ENCODE results near the gene UNC5A. TPM values are rescaled to one million over a fixed set of nuclear protein-coding genes. Genes with fewer than 3 reads are reported as not detected.

UNC5A gene
- total RNA-seq, 1 experiment from 2014 or later = not detected

DNA sequence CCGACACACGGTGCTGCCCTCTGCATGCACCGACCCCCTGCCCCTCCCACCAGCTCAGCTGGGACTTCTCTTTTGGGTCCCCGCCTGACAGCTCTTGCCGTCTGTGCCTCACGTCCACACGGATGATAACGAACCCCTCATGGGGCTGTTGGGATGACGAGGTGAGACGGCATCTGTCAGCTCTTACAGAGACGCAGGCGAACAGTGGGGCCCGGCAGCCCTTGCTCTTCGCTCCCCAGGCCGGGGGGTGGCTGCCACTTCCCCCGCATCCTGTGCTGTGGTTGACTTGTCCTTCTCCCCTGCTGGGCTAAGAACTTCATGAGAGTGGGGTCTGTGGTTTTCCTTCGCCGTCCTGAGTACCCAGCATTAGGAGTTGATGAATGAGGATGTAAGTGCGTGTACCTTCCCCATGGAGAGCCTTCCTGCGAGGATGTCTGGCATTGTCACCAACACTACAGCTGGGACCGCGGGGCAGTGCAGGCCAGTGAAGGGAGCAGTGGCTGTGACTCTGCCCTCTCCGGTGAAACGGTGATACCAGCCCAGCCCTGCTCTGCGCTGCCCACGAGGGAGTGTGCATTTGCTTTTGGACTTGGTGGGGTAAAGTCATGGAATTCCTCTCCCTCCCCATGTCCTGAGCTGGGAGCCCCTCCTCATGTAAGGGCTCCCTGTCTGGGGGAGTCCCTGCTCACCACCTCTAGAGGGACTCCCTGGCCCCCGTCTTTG lies 65.6 kb downstream of the UNC5A start:
- no peaks in the 10 kb centered on the region; the same call in 1 of the 2 replicates for H4K20me1 ChIP-seq (ENCODE audit: insufficient read depth, low read depth, low read length)
- no peak for DNase-seq

DNA sequence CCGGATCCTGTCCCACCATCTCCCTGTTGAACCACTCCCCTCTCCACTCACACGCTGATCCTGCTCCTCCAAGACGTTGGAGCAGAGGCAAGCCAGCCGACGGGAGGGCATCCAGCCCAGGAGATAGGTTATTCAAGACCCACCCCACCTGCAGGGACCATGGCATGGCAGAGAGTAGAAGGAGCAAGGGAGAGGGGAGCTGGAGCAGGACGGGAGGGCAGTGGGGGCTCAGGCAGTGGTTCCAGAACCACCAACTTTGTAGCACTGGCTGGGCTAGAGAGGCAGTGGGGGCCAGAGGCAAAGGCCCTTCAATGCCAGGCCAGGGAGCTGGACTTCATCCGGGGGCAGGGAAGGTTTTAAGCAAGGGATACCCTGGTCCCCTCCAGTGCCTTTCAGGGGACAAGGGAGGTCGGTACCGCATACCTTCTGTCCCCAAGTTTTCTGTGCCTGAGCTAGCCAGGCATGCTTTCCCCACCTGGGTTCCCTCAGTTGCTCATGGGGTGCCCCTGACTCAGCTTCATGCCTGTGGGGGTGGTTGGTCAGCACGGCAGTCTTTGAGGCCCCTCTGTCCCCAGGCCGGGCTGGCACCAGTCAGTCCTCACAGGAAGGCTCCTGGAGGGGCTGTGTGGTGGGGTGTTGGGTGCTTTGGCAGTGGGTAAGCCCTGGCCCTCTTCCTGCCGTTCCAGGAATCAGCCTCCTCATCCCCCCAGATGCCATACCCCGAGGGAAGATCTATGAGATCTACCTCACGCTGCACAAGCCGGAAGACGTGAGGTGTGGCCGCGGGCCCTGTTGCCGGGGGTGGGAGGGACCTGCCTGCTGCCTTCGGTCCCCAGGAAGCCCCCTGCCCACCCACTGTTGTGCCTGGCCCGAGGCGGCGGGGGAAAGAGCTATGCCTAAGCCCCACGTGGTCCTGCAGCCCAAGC lies 66.4 kb downstream of the UNC5A start:
- H3K79me2 ChIP-seq (ENCODE audit: low read length) = no peaks in the 10 kb centered on the region
- no peaks in the 10 kb centered on the region for H3K9me2 ChIP-seq (replicated peaks; ENCODE audit: insufficient read depth, low read length)
- H3K9ac ChIP-seq (ENCODE audit: low read length) = no peak overlapping the region
- no peaks in the 10 kb centered on the region for H3K27me3 ChIP-seq (ENCODE audit: low read length)
- no peaks in the 10 kb centered on the region for H3K36me3 ChIP-seq (ENCODE audit: insufficient read depth, low read length)
- no peak overlapping the region for H2AFZ ChIP-seq (ENCODE audit: low read length)
- no peak overlapping the region for H3K27ac ChIP-seq (ENCODE audit: low read length)
- no peaks in the 10 kb centered on the region for H3K4me1 ChIP-seq (ENCODE audit: low read length)
- H3K4me3 ChIP-seq (ENCODE audit: low read length) = no peak overlapping the region
- no peak for DNase-seq
- H4K20me1 ChIP-seq (ENCODE audit: insufficient read depth, low read depth, low read length) = no peaks in the 10 kb centered on the region; the same call in 1 of the 2 replicates
- no peak overlapping the region for H3K4me2 ChIP-seq (ENCODE audit: low read depth, low read length, poor library complexity, severe bottlenecking)
- H3K9me3 ChIP-seq (ENCODE audit: low read length) = no peaks in the 10 kb centered on the region

More for the DNA sequence above, 65.6 kb downstream of the UNC5A start:
- H3K36me3 ChIP-seq (ENCODE audit: insufficient read depth, low read length) = no peaks in the 10 kb centered on the region
- no peaks in the 10 kb centered on the region for H3K27me3 ChIP-seq (ENCODE audit: low read length)
- no peak overlapping the region for H3K4me3 ChIP-seq (ENCODE audit: low read length)
- H3K9ac ChIP-seq (ENCODE audit: low read length) = no peak overlapping the region
- H2AFZ ChIP-seq (ENCODE audit: low read length) = no peak overlapping the region
- H3K4me1 ChIP-seq (ENCODE audit: low read length) = no peaks in the 10 kb centered on the region
- H3K9me2 ChIP-seq (replicated peaks; ENCODE audit: insufficient read depth, low read length) = no peaks in the 10 kb centered on the region
- no peak overlapping the region for H3K4me2 ChIP-seq (ENCODE audit: low read depth, low read length, poor library complexity, severe bottlenecking)
- no peak overlapping the region for H3K27ac ChIP-seq (ENCODE audit: low read length)
- H3K79me2 ChIP-seq (ENCODE audit: low read length) = no peaks in the 10 kb centered on the region
- H3K9me3 ChIP-seq (ENCODE audit: low read length) = no peaks in the 10 kb centered on the region

DNA sequence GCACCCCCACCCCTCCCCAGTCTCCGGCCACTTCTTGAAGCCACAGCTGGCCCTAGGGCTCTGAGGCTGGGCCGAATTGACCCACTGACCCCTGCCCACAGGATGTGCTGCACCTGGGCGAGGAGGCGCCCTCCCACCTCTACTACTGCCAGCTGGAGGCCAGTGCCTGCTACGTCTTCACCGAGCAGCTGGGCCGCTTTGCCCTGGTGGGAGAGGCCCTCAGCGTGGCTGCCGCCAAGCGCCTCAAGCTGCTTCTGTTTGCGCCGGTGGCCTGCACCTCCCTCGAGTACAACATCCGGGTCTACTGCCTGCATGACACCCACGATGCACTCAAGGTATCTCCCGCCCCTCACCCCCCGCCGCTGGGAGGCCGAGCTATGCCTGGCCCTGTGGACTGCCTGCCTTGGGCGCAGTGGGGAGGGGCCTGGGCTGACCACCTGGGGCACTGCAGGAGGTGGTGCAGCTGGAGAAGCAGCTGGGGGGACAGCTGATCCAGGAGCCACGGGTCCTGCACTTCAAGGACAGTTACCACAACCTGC lies 67.5 kb downstream of the UNC5A start:
- Histone ChIP-seq H3K27ac (ENCODE audit: low read length) (no peak overlapping the region), H3K36me3 (ENCODE audit: insufficient read depth, low read length) (no peaks in the 10 kb centered on the region), H3K4me1 (ENCODE audit: low read length) (no peaks in the 10 kb centered on the region), H3K4me3 (ENCODE audit: low read length) (no peak overlapping the region), H3K9me2 (replicated peaks; ENCODE audit: insufficient read depth, low read length) (no peaks in the 10 kb centered on the region), H3K9ac (ENCODE audit: low read length) (no peak overlapping the region), H3K27me3 (ENCODE audit: low read length) (no peaks in the 10 kb centered on the region), H4K20me1 (ENCODE audit: insufficient read depth, low read depth, low read length) (peaks cover 2% of the 10 kb centered on the region; the same call in 1 of the 2 replicates), H3K4me2 (ENCODE audit: low read depth, low read length, poor library complexity, severe bottlenecking) (no peak overlapping the region), H3K9me3 (ENCODE audit: low read length) (no peaks in the 10 kb centered on the region), H2AFZ (ENCODE audit: low read length) (no peak overlapping the region), H3K79me2 (ENCODE audit: low read length) (no peaks in the 10 kb centered on the region)
- no peak for DNase-seq

DNA sequence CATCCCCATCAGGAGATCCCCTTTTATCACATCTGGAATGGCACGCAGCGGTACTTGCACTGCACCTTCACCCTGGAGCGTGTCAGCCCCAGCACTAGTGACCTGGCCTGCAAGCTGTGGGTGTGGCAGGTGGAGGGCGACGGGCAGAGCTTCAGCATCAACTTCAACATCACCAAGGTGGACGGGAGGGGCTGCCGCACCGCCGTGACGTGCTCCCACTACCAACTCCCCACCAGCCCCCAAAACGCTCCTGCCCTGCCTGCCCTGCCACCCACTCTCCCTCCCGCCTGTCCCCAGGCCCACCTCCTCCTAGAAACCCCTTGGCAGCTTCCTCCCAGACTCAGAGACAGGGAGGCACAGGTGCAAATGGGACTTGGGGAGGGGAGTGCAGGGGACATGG lies 68.1 kb downstream of the UNC5A start:
- H3K9ac ChIP-seq (ENCODE audit: low read length) = no peak overlapping the region
- H3K27ac ChIP-seq (ENCODE audit: low read length) = no peak overlapping the region
- H3K36me3 ChIP-seq (ENCODE audit: insufficient read depth, low read length) = no peaks in the 10 kb centered on the region
- H3K9me2 ChIP-seq (replicated peaks; ENCODE audit: insufficient read depth, low read length) = no peaks in the 10 kb centered on the region
- H2AFZ ChIP-seq (ENCODE audit: low read length) = no peak overlapping the region
- DNase-seq = no peak
- peaks cover 2% of the 10 kb centered on the region; the same call in 1 of the 2 replicates for H4K20me1 ChIP-seq (ENCODE audit: insufficient read depth, low read depth, low read length)
- no peaks in the 10 kb centered on the region for H3K9me3 ChIP-seq (ENCODE audit: low read length)
- no peaks in the 10 kb centered on the region for H3K79me2 ChIP-seq (ENCODE audit: low read length)
- no peaks in the 10 kb centered on the region for H3K27me3 ChIP-seq (ENCODE audit: low read length)
- no peaks in the 10 kb centered on the region for H3K4me1 ChIP-seq (ENCODE audit: low read length)
- no peak overlapping the region for H3K4me2 ChIP-seq (ENCODE audit: low read depth, low read length, poor library complexity, severe bottlenecking)
- H3K4me3 ChIP-seq (ENCODE audit: low read length) = no peak overlapping the region

DNA sequence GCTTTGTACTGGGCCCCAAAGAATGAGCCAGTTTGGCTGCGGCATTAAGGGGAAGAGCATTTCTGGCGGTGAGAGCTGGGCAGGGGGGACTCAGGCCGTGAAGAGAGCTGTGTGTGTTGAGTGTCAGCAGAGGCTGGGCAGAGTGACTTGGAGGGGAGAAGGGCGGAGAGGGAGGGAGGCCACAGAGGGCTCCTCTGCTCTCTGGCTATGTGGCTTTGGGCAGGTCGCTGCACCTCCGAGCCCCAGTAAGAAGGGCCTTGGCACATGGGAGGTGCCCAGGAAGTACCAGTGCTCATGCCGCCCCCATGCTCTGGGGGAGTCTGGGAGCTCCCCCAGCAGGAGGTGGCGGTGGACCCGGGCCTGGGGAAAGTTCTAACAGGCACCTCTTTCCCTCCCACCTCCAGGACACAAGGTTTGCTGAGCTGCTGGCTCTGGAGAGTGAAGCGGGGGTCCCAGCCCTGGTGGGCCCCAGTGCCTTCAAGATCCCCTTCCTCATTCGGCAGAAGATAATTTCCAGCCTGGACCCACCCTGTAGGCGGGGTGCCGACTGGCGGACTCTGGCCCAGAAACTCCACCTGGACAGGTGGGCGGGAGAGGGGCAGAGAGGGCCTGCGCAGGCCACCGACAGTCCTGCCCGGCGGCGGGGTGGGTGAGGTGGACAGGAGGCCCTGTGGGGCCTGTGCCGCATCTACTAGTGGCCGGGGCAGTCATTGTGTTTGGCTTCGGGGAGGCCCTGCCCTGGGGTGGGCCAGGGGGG lies 68.7 kb downstream of the UNC5A start:
- H4K20me1 ChIP-seq (ENCODE audit: insufficient read depth, low read depth, low read length) = peaks cover 2% of the 10 kb centered on the region; the same call in 1 of the 2 replicates
- H3K27me3 ChIP-seq (ENCODE audit: low read length) = no peaks in the 10 kb centered on the region
- H3K9me2 ChIP-seq (replicated peaks; ENCODE audit: insufficient read depth, low read length) = no peaks in the 10 kb centered on the region

DNA sequence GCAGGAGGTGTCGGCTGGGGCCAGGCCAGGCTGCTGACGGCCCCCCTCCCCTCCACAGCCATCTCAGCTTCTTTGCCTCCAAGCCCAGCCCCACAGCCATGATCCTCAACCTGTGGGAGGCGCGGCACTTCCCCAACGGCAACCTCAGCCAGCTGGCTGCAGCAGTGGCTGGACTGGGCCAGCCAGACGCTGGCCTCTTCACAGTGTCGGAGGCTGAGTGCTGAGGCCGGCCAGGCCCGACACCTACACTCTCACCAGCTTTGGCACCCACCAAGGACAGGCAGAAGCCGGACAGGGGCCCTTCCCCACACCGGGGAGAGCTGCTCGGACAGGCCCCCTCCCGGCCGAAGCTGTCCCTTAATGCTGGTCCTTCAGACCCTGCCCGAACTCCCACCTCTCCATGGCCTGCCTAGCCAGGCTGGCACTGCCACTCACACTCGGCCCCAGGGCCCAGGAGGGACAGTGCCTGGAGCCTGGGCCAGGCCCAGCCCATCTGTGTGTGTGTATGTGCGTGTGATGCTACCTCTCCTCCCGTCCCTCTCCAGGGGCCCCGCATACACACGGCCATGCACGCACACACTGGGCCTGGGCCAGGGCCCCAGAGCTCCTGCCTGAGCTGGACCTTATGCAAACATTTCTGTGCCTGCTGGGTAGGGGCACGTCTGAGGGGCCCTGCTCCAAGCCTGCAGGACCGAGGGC lies 69.5 kb downstream of the UNC5A start:
- H3K27ac ChIP-seq (ENCODE audit: low read length) = no peak overlapping the region
- DNase-seq = no peak
- no peaks in the 10 kb centered on the region for H3K9me2 ChIP-seq (replicated peaks; ENCODE audit: insufficient read depth, low read length)
- H3K4me1 ChIP-seq (ENCODE audit: low read length) = no peaks in the 10 kb centered on the region
- no peak overlapping the region for H2AFZ ChIP-seq (ENCODE audit: low read length)
- H3K9ac ChIP-seq (ENCODE audit: low read length) = no peak overlapping the region
- H3K27me3 ChIP-seq (ENCODE audit: low read length) = no peaks in the 10 kb centered on the region
- peaks cover 2% of the 10 kb centered on the region; the same call in 1 of the 2 replicates for H4K20me1 ChIP-seq (ENCODE audit: insufficient read depth, low read depth, low read length)
- H3K4me3 ChIP-seq (ENCODE audit: low read length) = no peak overlapping the region
- H3K4me2 ChIP-seq (ENCODE audit: low read depth, low read length, poor library complexity, severe bottlenecking) = no peak overlapping the region
- H3K9me3 ChIP-seq (ENCODE audit: low read length) = no peaks in the 10 kb centered on the region
- H3K36me3 ChIP-seq (ENCODE audit: insufficient read depth, low read length) = no peaks in the 10 kb centered on the region
- H3K79me2 ChIP-seq (ENCODE audit: low read length) = no peaks in the 10 kb centered on the region

More for the DNA sequence above, 68.7 kb downstream of the UNC5A start:
- Histone ChIP-seq H2AFZ (ENCODE audit: low read length) (no peak overlapping the region), H3K4me3 (ENCODE audit: low read length) (no peak overlapping the region), H3K79me2 (ENCODE audit: low read length) (no peaks in the 10 kb centered on the region), H3K4me1 (ENCODE audit: low read length) (no peaks in the 10 kb centered on the region), H3K9me3 (ENCODE audit: low read length) (no peaks in the 10 kb centered on the region), H3K4me2 (ENCODE audit: low read depth, low read length, poor library complexity, severe bottlenecking) (no peak overlapping the region), H3K9ac (ENCODE audit: low read length) (no peak overlapping the region), H3K36me3 (ENCODE audit: insufficient read depth, low read length) (no peaks in the 10 kb centered on the region), H3K27ac (ENCODE audit: low read length) (no peak overlapping the region)
- no peak for DNase-seq

DNA sequence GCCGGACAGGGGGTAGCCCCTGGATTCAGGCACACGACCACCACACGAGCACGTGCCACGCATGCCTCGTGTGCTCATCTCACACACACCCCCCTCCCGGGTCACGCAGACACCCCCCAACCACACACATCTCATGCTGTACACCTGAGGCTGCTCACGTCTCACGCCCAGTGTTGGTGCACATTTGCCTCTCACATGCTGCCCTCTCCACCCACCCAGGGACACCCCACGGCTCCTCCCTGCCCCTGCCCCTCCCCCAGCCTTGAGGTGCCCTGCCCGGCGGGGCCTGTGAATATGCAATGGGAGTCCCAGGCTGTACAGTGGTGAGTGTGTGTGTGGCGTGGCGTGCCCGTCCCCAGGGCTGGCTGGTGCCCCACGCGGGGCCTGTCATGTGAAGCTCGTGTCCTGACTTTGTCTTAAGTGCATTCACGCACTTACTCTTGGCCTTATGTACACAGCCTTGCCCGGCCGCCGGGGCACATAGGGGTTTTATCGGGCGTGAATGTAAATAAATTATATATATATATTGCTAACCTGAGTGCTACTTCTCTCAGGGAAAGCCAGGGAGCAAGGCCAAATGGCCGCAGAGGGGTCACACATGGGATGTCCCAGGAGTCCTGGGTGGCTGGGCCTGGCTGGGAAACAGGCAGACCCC lies 70.1 kb downstream of the UNC5A start:
- Histone ChIP-seq H3K27me3 (ENCODE audit: low read length) (no peaks in the 10 kb centered on the region), H3K36me3 (ENCODE audit: insufficient read depth, low read length) (no peaks in the 10 kb centered on the region), H3K9me2 (replicated peaks; ENCODE audit: insufficient read depth, low read length) (no peaks in the 10 kb centered on the region), H4K20me1 (ENCODE audit: insufficient read depth, low read depth, low read length) (peaks cover 2% of the 10 kb centered on the region; the same call in 1 of the 2 replicates), H3K4me3 (ENCODE audit: low read length) (no peak overlapping the region), H3K27ac (ENCODE audit: low read length) (no peak overlapping the region), H2AFZ (ENCODE audit: low read length) (no peak overlapping the region), H3K4me2 (ENCODE audit: low read depth, low read length, poor library complexity, severe bottlenecking) (no peak overlapping the region), H3K4me1 (ENCODE audit: low read length) (no peaks in the 10 kb centered on the region), H3K9ac (ENCODE audit: low read length) (no peak overlapping the region), H3K9me3 (ENCODE audit: low read length) (no peaks in the 10 kb centered on the region), H3K79me2 (ENCODE audit: low read length) (no peaks in the 10 kb centered on the region)
- no peak for DNase-seq
